ENCODE measurements around the gene OLFM4. TPM values are rescaled to one million over a fixed set of nuclear protein-coding genes. Genes with fewer than 3 reads are reported as not detected.
"Not testable (repeated sequence)": the region's sequence is repeated elsewhere in the genome, so short reads cannot be mapped to it uniquely, and the experiment has no call there.

The OLFM4 gene
- total RNA-seq, 2 donors from 2014 or later, result not detected

DNA sequence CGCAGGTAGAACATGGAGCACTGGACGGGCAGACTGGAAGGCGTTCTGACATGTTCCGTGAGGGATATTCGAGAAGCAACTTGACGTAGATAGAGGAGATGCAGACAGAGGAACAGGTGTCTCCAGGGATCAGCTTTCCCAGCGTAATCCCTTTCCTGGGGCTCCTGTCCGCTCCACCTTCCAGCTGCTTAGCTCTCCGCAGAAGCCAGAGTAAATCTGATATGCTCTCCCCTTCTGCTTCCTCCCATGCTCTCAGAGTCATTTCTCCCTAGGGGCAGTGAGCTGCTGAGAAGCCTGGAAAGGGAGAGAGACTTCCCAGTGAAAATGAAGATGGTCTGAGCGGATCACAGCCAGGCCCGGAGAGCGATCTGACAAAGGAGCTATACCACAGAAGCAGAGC, 23.0 kb upstream of the OLFM4 start:
- Mint-ChIP-seq H3K27me3 (peaks cover 12% of the 10 kb centered on the region), H3K9me3 (no peaks in the 10 kb centered on the region), H3K4me3 (no peak overlapping the region), H3K36me3 (ENCODE audit: low read depth) (no peaks in the 10 kb centered on the region), H3K4me1 (no peaks in the 10 kb centered on the region), H3K27ac (no peak overlapping the region)
- ATAC-seq (replicated peaks), result no peak

DNA sequence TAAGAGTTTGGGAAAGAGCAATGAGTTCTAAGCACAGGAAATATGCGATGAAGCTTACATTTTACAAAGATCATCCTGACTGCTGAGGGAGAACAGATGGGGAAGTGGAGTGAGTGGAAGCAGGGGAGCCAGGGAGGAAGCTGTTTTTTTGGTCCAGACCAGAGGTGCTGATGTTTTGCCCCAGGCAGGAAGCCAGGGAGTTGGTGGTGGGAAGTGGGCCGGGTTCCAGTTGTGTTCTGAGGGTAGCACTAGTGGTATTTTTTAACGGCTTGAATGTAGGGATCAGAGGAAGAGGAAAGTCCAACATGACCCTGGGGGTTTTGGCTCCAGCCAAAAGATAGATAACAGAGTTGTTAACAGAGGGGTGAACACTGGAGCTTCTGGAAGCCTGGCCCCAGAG, 20.7 kb upstream of the OLFM4 start:
- H3K27me3 Mint-ChIP-seq, result peaks cover 12% of the 10 kb centered on the region
- H3K9me3 Mint-ChIP-seq, result no peaks in the 10 kb centered on the region
- no peak overlapping the region for H3K27ac Mint-ChIP-seq

DNA sequence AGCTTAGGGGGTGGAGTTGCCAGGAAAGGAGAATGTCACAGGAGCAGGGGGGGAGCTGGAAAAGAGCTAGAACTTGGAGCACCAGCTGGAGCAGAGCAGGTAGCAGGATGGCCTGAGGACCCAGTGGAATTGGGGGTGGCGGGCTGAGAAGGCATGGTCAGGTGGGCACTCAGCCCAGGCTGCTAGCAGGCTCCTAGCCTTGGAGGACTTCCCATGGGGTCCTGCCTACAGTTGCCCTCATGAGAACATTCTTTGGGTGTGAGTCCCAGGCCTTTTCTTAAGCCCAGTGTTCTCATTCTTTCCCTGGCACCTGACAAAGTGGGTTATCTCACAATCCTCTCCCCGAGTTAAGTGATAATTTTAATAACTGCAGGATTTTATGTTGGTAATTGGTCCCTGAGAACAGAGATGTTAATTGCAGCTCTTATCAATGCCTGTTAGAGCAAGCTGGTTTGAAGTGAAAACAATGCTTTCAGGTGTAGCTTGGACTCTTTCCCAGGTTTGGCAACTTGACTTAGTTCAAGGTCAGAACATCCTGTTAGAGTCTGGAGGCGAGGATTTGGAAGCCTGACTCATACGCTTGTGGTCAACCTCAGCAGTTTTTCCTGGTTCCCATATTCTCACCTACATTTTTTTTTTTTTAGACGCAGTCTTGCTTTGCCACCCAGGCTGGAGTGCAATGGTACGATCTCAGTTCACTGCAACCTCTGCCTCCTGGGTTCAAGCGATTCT, 18.1 kb upstream of the OLFM4 start:
- no peak overlapping the region for H3K4me3 Mint-ChIP-seq
- no peaks in the 10 kb centered on the region for H3K9me3 Mint-ChIP-seq
- H3K27me3 Mint-ChIP-seq, result peaks cover 4% of the 10 kb centered on the region
- H3K36me3 Mint-ChIP-seq (ENCODE audit: low read depth), result no peaks in the 10 kb centered on the region
- no peak overlapping the region for H3K27ac Mint-ChIP-seq
- ATAC-seq (replicated peaks), result no peak
- H3K4me1 Mint-ChIP-seq, result no peaks in the 10 kb centered on the region

More for the DNA sequence above, 20.7 kb upstream of the OLFM4 start:
- Mint-ChIP-seq H3K4me3 (no peak overlapping the region), H3K36me3 (ENCODE audit: low read depth) (no peaks in the 10 kb centered on the region), H3K4me1 (no peaks in the 10 kb centered on the region)
- ATAC-seq (replicated peaks), result no peak

DNA sequence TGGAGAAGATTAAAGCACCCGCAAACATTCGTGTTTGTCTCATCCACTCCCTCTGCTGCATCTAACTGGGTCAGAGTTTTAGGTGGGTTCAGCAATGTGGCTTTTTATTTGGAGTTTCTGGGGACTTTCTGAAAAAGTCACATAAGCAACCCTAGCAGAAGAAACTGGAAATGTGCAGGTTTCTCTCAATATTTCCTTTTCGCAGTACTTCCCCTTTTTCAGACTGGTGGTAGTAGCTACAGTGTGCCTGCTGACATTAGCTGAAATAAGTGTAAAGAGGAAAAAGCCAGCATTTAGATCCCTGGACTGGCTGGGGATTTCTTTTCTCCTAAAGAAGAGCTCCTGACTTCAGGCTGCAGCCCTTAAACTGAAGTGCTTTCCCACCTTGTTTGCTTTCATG, 15.9 kb upstream of the OLFM4 start:
- H3K27ac Mint-ChIP-seq, result no peak overlapping the region
- H3K4me1 Mint-ChIP-seq, result no peaks in the 10 kb centered on the region
- ATAC-seq (replicated peaks), result no peak
- H3K9me3 Mint-ChIP-seq, result no peaks in the 10 kb centered on the region
- H3K36me3 Mint-ChIP-seq (ENCODE audit: low read depth), result no peaks in the 10 kb centered on the region
- peaks cover 9% of the 10 kb centered on the region for H3K27me3 Mint-ChIP-seq
- no peak overlapping the region for H3K4me3 Mint-ChIP-seq

DNA sequence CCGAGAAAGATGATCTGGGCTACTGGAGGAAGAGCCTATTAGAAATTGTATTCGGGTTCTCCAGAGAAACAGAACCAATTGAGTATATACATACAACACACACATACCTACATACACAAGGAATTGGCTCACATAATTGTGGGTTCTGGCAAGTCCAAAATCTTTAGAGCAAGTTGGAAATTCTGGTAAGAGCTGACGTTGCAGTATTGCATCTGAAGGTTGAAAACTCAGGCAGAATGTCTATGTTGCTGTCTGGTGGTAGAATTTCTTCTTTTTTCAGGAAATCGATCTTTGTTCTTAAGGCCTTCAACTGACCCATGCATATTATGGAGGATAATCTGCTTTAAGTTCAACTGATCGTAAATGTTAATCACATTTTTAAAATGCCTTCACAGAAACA, 15.5 kb upstream of the OLFM4 start:
- H3K4me3 Mint-ChIP-seq, result no peak overlapping the region
- peaks cover 9% of the 10 kb centered on the region for H3K27me3 Mint-ChIP-seq
- H3K36me3 Mint-ChIP-seq (ENCODE audit: low read depth), result no peaks in the 10 kb centered on the region
- H3K27ac Mint-ChIP-seq, result no peak overlapping the region
- H3K4me1 Mint-ChIP-seq, result no peaks in the 10 kb centered on the region
- no peaks in the 10 kb centered on the region for H3K9me3 Mint-ChIP-seq
- ATAC-seq (replicated peaks), result no peak

DNA sequence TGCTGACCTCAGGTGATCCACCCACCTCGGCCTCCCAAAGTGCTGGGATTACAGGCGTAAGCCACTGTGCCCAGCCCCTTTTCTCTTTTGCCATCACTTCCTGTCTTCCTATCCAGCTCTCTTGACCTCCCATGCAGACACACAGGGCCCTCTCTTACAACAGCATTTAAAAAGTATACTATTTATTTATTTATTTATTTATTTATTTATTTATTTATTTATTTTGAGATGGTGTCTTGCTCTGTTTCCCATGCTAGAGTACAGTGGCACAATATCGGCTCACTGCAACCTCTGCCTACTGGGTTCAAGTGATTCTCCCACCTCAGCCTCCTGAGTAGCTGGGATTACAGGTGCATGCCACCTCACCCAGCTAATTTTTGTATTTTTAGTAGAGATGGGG, 14.6 kb upstream of the OLFM4 start:
- not testable (repeated sequence) for H3K27me3 Mint-ChIP-seq; H3K9me3 Mint-ChIP-seq; H3K4me3 Mint-ChIP-seq; H3K36me3 Mint-ChIP-seq (ENCODE audit: low read depth); ATAC-seq (replicated peaks); H3K4me1 Mint-ChIP-seq; H3K27ac Mint-ChIP-seq

DNA sequence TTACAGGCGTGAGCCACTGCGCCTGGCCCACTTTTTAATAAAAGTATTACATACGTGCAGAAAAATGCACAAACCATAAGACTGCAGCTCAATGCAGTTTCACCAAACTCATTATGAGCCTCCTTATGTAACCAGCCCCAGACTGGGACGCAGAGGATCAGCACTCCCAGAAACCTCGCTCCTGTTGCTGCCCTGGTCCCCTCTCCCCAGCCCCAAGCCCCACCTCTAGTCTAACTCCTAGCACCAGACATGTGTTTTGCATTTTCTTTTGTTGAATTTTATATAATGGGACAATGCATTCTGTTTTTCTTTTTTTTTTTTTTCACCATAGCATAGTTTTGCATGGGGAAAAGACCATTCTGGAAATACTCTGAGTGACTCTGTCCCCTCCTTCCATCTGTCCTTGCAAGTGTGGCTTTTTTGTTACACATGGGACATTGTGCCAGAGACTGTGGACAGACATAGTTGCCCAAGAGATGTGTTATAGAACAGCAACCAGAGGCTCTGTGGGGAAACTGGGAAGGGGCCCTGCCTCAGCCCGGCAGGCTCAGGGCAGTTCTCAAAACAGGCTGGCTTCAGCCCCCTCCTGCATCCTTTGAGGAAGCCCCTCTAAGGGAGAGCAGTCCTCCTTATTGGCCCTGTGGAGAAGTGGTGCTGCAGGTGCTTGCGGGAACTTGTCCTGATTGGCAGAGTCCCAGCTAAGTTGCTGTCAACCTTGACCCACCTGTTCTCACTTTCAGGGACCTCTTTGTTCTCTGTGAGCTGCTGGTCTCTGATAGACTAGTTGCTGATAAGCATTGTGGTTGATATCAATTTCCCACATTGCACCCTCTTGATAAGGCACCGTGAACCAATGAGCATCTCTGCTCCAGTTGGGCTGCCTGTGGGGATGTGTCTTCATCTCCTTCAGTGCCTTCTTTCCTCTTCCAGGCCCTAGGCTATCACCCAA, 13.8 kb upstream of the OLFM4 start:
- Mint-ChIP-seq H3K27ac (no peak overlapping the region), H3K36me3 (ENCODE audit: low read depth) (no peaks in the 10 kb centered on the region), H3K9me3 (no peaks in the 10 kb centered on the region), H3K4me1 (no peaks in the 10 kb centered on the region), H3K4me3 (no peak overlapping the region), H3K27me3 (peaks cover 9% of the 10 kb centered on the region)
- no peak for ATAC-seq (replicated peaks)

DNA sequence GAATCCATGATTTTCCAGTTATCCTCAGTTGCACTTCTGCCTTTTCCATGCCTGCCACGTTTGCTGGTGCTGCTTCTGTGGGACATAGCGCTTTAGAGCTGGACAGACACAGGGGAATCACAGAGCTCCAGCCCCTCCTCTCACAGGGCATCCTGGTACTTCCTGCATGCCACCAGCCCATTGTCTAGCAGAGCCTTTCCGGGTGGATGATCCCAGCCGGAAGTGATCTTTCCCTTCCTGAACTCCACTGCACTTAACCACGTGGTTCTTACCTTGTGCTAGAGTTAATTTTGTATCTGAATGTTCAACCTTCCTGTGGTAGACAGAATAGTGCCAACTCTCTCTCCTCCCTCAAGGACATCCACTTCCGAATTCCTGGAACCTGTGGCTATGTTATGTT, 12.6 kb upstream of the OLFM4 start:
- H3K36me3 Mint-ChIP-seq (ENCODE audit: low read depth), result no peaks in the 10 kb centered on the region
- H3K4me3 Mint-ChIP-seq, result no peak overlapping the region
- H3K4me1 Mint-ChIP-seq, result no peaks in the 10 kb centered on the region
- ATAC-seq (replicated peaks), result no peak
- H3K9me3 Mint-ChIP-seq, result no peaks in the 10 kb centered on the region
- peaks cover 9% of the 10 kb centered on the region for H3K27me3 Mint-ChIP-seq
- no peak overlapping the region for H3K27ac Mint-ChIP-seq

DNA sequence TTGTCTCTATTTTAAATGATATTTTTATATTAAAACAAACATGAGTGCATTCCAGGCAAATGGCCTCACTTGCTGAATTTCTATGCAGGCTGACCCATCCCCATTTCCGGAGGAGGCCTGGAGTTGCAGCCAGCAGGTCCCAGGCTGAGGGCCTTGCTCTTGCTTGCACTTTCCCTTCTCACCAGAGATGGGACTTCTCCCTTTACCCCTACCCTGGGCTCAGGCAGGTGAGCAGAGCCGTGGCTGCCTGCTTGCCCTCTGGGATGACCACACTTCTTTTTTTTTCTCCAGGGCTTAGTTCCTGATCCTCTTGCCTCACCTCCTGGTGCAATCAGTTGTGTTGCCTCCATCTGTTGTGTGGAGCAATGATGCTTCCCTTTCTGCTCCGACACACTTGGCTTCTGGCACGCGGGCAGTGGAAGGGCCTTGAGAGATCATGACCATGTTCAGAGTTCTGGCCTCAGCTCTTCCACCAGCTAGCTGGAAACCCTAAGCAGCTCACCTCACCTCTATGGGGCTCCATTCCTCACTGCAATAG, 11.1 kb upstream of the OLFM4 start:
- H3K36me3 Mint-ChIP-seq (ENCODE audit: low read depth), result no peaks in the 10 kb centered on the region
- H3K9me3 Mint-ChIP-seq, result no peaks in the 10 kb centered on the region
- no peak for ATAC-seq (replicated peaks)
- no peak overlapping the region for H3K4me3 Mint-ChIP-seq
- no peaks in the 10 kb centered on the region for H3K4me1 Mint-ChIP-seq
- no peak overlapping the region for H3K27ac Mint-ChIP-seq
- H3K27me3 Mint-ChIP-seq, result peaks cover 9% of the 10 kb centered on the region

DNA sequence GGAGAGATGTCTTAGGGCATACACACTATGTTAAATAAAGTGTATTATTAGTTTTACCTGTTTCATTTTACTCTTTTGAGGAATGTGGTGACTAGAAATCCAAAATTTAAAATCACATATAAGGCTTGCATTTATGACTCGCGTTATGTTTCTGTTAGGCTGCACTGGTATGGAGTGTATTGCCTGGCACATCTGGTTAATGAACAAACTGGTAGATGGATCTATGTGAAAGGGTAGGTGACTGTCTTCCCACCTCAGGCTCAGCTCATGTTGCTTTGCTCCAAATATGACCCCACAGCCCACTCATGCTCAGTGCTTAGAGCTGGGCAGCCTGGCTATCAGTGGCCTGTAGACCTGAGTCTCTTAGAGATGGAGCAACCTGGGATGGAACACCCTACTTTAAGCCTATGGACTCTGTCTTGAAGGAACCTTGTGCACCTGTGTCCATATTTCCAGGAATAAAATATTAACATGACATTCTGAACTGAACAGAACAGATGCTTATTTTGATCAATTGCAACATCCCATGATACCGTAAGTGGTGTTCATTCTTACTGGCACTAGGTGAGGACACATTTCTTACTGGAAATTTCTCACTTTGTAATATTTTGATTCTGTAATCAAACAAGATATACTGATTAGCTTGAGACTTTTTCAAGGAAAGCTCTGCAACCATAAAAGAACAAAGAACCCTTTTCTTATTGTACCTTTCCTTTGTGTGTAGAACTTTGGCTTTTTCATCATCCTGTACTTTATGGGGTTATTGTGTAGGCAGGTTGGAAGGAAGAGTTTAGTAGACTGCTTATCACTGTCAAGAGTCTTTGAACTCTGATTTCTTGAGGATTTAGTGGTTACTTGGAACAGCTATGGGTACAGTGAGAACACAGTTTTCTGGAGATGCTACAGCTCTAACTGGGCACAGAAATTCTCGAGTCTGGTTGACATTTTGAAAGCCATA, 9.6 kb upstream of the OLFM4 start:
- Mint-ChIP-seq H3K4me3 (no peak overlapping the region), H3K27ac (no peak overlapping the region), H3K36me3 (ENCODE audit: low read depth) (no peaks in the 10 kb centered on the region), H3K9me3 (no peaks in the 10 kb centered on the region), H3K27me3 (peaks cover 9% of the 10 kb centered on the region), H3K4me1 (no peaks in the 10 kb centered on the region)
- no peak for ATAC-seq (replicated peaks)

DNA sequence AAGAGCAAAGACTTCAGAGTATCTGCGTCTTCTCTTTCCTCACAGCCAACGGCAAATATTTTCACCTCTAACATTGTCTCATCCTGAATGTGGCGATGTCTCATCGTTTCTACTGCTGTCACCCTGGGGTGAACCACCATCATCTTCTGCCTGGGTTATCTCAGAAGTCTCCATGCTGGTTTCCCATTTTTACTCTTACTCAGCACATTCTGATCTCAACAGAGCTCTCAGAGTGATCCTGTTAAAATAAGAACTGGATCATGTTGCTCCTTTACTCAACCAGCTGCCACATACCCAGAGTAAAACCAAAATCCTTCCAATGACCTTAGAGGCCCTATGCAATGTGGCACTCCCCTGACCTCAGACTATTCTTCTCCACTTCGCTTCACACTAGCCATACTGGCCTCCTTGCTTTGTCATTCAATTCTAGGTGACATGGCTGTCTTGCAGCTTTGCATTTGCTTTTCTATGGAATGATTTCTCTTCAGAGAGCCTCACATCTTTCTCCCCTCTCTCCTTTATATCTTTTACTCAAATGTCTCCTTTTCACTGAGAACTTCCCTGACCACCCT, 7.8 kb upstream of the OLFM4 start:
- Mint-ChIP-seq H3K36me3 (ENCODE audit: low read depth) (no peaks in the 10 kb centered on the region), H3K4me1 (no peaks in the 10 kb centered on the region), H3K27ac (no peak overlapping the region), H3K9me3 (no peaks in the 10 kb centered on the region), H3K27me3 (peaks cover 7% of the 10 kb centered on the region), H3K4me3 (no peak overlapping the region)
- no peak for ATAC-seq (replicated peaks)

DNA sequence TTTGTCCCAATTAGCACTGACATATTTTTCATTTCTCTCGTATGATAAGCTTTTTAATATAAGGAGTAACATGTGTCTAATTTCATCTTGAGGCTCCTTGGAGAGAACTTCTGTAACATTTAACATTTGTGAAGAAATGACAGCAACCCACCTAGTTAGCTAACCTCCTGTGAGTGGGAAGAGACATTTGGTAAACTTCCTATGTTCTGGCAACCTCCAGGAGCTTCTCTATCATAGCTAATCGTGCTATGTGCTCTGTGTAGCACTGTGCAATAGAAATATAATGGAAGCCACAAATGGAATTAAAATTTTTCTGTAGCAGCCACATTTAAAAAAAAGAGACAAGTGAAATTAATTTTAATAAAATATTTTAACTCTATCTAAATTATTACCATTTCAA, 5.4 kb upstream of the OLFM4 start:
- no peak overlapping the region for H3K4me3 Mint-ChIP-seq
- H3K36me3 Mint-ChIP-seq (ENCODE audit: low read depth), result no peaks in the 10 kb centered on the region

DNA sequence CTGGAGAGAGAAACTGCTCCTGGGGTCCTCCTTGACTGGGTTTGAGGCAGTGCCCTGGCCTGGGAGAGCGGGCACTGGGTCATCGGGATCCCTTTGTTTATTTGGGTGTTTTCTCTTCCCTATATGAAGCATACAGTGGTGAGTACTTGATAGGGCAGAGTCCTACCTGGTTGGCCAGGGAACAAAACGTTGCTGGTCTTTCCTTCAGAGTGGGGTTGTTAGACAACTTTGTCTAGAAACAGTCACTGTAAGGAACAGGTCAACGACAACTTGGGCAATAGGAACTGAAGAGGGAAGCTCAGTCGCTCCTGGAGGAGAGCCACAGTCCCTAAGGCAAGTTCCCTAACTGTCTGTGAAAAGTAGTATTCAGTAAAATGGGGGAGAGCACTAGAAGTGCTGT, 550 bp upstream of the OLFM4 start:
- no peak overlapping the region for H3K4me3 Mint-ChIP-seq
- H3K27ac Mint-ChIP-seq, result no peak overlapping the region
- H3K4me1 Mint-ChIP-seq, result no peaks in the 10 kb centered on the region
- no peak for ATAC-seq (replicated peaks)
- H3K9me3 Mint-ChIP-seq, result no peaks in the 10 kb centered on the region
- H3K27me3 Mint-ChIP-seq, result peaks cover 5% of the 10 kb centered on the region
- no peaks in the 10 kb centered on the region for H3K36me3 Mint-ChIP-seq (ENCODE audit: low read depth)

More for the DNA sequence above, 5.4 kb upstream of the OLFM4 start:
- no peaks in the 10 kb centered on the region for H3K9me3 Mint-ChIP-seq
- H3K4me1 Mint-ChIP-seq, result no peaks in the 10 kb centered on the region
- no peak for ATAC-seq (replicated peaks)
- no peak overlapping the region for H3K27ac Mint-ChIP-seq
- peaks cover 5% of the 10 kb centered on the region for H3K27me3 Mint-ChIP-seq

DNA sequence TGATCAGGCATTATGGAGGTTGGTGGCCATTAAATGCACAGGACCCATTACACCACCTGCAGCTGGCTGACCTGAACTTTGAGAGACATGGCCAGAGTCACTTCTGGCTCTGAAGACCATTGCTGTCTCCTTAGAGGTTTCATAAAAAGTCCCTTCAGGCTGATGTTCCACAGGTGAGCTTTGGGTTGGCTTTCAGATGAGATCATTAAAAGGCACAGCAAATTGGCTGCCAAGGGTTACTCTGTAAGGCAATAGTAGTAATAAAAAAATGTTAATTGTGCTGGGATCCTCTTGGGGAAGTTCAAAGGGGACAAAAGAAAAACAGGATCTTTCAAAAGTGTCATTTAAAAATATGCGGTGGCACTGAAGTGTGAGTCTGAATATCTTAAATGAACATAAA, 4.2 kb downstream of the OLFM4 start:
- ATAC-seq (replicated peaks), result no peak
- H3K27ac Mint-ChIP-seq, result no peak overlapping the region
- H3K4me1 Mint-ChIP-seq, result no peaks in the 10 kb centered on the region
- H3K4me3 Mint-ChIP-seq, result no peak overlapping the region
- peaks cover 7% of the 10 kb centered on the region for H3K27me3 Mint-ChIP-seq
- no peaks in the 10 kb centered on the region for H3K36me3 Mint-ChIP-seq (ENCODE audit: low read depth)
- no peaks in the 10 kb centered on the region for H3K9me3 Mint-ChIP-seq

Data from activated T-helper 17 cell treated with anti-CD3 and anti-CD28 coated beads, Interleukin-2, amount 50 U/mL, for 72 hours (primary cell).